KG1 (cell line): ENCODE results near the gene PAIP2.
"Not testable (repeated sequence)": the region's sequence is repeated elsewhere in the genome, so short reads cannot be mapped to it uniquely, and the experiment has no call there.

ENCODE experiments used
- DNase-seq: peaks from one replicate; lab custom pipeline; 2025; lab: John Stamatoyannopoulos, UW

Gene PAIP2

GRCh38 chr5:139315056-139315615 lies 26.5 kb upstream of the PAIP2 start:
- DNase-seq, result no peak

DNA sequence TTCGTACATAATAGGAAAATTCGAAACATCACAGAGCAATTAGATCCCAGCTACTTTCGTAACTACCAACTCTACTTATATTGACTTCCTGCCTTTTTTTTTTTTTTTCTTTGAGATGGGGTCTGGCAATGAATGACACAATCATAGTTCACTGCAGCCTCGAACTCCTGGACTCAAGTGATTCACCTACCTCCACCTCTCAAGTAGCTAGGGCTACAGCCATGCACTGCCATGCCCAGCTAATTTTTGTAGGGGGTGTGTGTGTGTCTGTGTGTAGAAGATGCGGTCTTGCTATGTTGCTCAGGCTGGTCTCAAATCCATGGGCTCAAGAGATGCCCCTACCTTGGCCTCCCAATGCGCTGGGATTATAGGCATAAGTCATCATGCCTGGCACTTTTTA lies 5.8 kb upstream of the PAIP2 start:
- DNase-seq, result no peak

GRCh38 chr5:139340051-139340450 lies 1.6 kb upstream of the PAIP2 start:
- no peak for DNase-seq

DNA sequence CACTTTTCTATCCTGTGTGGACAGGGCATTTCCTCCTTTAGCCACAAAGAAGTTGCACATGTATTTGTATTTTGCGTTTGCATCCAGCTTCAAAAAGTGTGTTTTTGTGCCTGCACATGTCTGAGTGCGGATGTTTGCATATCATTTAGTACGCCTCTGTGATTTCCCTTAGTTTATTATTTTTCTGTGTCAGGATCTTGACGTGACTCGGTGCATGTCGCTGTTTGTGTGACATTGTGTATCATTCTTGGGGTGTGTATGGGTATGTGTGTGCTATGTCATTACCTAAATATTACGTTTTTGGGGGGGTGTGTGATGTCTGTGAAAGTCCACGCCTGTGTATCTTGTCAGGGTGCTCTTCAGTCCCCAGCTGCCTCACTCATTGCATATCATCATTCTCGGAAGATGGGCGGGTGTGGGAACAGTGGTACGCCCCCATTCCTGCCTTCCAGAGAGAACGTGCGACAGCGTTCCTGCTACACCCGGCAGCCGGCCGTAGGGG lies 416 bp upstream of the PAIP2 start:
- DNase-seq, result no peak

GRCh38 chr5:139342423-139342723 lies 719 bp downstream of the PAIP2 start:
- DNase-seq, result no peak

GRCh38 chr5:139343476-139343875 lies 1.8 kb downstream of the PAIP2 start:
- no peak for DNase-seq

GRCh38 chr5:139344177-139344576 lies 2.5 kb downstream of the PAIP2 start:
- DNase-seq, result no peak

DNA sequence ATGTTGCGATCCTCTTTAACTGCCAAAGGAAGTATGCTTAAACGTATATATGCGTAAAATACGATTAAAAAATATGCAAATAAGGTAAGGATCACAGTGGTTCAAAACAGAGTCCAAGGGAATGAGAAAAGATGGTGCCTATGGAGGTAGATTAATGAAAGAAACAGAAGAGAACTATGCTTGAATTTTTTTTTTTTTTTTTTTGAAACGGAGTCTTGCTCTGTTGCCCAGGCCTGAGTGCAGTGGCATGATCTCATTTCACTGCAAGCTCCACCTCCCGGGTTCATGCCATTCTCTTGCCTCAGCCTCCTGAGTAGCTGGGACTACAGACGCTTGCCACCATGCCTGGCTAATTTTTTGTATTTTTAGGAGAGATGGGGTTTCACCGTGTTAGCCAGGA lies 3.8 kb downstream of the PAIP2 start:
- DNase-seq, result not testable (repeated sequence)

GRCh38 chr5:139347863-139348262 lies 6.2 kb downstream of the PAIP2 start:
- DNase-seq, result not testable (repeated sequence)

DNA sequence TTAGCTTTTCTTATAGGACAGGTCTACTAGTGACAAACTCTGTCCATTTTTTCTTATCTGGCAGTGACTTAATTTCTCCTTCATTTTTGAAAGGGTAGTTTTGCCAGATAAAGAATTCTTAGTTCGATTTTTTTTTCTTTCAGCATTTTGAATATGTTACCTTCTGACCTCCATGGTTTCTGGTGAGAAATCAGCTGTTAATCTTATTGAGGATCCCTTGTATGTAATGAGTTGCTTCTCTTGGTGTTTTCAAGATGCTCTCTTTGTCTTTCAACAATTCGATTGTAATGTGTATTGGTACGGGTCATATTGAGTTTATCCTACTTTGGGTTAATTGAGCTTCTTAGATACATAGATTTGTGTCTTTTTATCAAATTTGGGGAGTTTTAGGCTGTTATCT lies 12.5 kb downstream of the PAIP2 start:
- no peak for DNase-seq

DNA sequence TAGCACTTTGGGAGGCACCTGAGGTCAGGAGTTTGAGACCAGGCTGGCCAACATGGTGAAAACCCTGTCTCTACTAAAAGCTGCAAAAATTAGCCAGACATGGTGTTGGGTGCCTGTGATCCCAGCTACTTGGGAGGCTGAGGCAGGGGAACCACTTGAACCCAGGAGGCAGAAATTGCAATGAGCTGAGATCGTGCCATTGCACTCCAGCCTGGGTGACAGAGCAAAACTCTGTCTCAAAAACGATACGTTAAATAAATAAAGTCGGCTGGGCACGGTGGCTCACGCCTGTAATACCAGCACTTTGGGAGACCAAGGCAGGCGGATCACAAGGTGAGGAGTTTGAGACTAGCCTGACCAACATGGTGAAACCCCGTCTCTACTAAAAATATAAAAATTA lies 14.2 kb downstream of the PAIP2 start:
- DNase-seq, result not testable (repeated sequence)

GRCh38 chr5:139358064-139358463 lies 16.4 kb downstream of the PAIP2 start:
- DNase-seq, result no peak

DNA sequence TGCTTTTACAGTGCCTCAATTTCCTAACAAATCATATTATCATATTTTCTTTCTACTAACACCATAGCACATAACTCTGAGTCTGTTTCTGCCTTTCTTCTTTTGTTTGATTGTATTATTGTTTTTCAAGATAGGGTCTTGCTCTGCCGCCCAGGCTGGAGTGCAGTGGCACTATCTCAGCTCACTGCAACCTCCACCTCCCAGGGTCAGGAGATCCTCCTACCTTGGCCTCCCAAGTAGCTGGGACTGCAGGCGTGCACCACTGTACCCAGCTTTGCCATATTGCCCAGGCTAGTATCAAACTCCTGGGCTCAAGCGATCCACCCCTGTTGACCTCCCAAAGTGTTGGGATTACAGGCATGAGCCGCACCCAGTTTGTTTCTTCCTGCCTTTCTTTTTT lies 18.7 kb downstream of the PAIP2 start:
- DNase-seq, result no peak

- DNase-seq, result no peak
These were observed 20.3 kb downstream of the PAIP2 start for GRCh38 chr5:139361835-139362429.

DNA sequence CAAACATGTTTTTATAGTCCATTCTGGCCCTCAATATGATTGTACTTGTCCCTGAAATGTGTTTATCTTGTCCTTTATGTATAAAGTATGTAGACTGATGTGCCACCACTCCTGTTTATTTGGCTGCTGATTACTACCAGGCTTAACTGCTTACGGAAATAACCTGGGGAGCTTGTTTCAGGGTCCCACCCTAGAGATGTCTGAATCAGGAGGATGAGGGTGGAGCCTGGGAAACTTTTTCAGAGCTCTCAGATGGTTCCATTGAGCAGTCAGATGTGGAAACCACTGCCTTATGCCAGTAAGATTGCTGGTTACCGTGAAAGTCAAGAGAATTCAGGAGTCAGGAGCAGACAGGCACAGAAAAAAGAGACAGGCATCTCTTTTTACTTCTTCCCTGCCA lies 22.3 kb downstream of the PAIP2 start:
- DNase-seq, result no peak

DNA sequence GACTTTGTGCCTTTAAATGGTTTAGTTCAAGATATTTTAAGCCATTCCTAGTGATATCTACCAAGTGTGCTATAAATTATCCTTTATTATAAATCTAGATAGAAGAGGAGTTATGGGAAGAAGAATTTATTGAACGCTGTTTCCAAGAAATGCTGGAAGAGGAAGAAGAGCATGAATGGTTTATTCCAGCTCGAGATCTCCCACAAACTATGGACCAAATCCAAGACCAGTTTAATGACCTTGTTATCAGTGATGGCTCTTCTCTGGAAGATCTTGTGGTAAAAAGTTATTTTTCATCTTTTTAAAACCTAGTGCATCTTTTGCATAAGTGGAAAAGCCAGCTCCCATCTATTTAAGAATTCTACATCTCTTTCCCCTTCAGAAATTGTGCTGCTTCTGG lies 22.8 kb downstream of the PAIP2 start:
- no peak for DNase-seq

GRCh38 chr5:139368613-139369012 lies 27.0 kb downstream of the PAIP2 start:
- DNase-seq, result no peak

GRCh38 chr5:139369181-139369580 lies 27.5 kb downstream of the PAIP2 start:
- no peak for DNase-seq

- DNase-seq, result no peak
These were observed 30.1 kb downstream of the PAIP2 start for GRCh38 chr5:139371482-139372435.

GRCh38 chr5:139374909-139375308 lies 33.3 kb downstream of the PAIP2 start:
- DNase-seq, result no peak

- no peak for DNase-seq
These were observed 34.7 kb downstream of the PAIP2 start for GRCh38 chr5:139376364-139376763.

DNA sequence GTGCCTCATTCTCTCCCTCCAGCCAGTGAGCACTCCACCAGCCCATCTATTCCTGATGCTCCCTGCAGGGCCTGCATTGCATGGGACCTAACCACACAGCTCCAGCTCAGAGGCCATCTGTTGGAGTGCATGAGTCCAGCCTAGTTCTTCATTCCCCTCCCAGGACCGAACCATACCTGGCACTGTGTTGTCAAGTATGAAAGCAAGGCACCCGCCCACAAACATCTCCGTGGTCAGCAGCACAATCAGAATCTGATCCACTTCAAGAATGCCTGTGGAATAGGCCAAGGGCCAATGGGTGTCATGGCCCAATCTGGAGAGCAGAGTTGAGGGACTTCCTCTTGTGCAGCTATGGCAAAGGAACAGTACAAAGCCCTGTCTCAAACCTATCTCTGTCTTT lies 35.6 kb downstream of the PAIP2 start:
- no peak for DNase-seq
